Measurements from ENCODE around the gene APOBEC3B.
"Not testable (repeated sequence)": the region's sequence is repeated elsewhere in the genome, so short reads cannot be mapped to it uniquely, and the experiment has no call there.

DNA sequence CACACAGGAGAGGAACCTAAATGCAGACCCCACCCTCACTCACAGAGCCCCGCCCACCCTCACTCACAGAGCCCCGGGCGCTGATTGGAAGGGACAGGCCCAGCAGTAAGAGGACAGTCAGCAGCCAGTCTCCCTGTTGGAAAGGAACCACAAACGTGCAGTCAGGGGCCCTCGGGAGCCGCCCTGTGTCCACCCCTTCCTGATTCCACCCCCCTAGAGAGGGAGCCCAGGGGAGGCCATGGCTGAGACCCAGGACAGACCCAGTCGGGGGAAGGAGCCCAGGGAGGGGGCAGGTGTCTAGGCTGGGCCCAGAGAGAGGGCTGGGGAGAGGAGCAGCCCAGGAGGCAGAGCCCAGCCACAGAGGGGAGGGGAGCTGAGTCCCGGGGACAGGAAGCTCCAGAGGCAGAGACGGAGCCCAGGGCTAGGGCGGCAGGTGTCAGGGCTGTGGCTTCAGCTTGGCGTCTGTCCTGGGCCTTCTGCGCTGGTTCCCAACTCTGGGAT is 10.8 kb downstream of the APOBEC3B start:
- not testable (repeated sequence) for TF ChIP-seq CTCF (conservative IDR thresholded peaks at IDR 0.05); ZFX (IDR thresholded peaks at IDR 0.05)

Data from C4-2B (cell line).